Parathyroid adenoma (tissue), 2 donors: ENCODE data around the gene TMEM255B.

Source experiments
- H2AFZ ChIP-seq: fragments of 300-600 bp; sonication (generic); one replicate; pipeline ENCODE4 v1.7.0; 2017; ENCODE audit warnings: antibody characterized with exemption, mild to moderate bottlenecking
- H3K27ac ChIP-seq: fragments of 300-600 bp; sonication (generic); one replicate; pipeline ENCODE4 v1.7.0; 2017
- H3K27me3 ChIP-seq: fragments of 300-600 bp; sonication (generic); one replicate; pipeline ENCODE4 v1.7.0; 2017; ENCODE audit warnings: low read length; ENCODE audit not compliant: control insufficient read depth, insufficient read depth
- H3K36me3 ChIP-seq: fragments of 300-600 bp; sonication (generic); one replicate; pipeline ENCODE4 v1.7.0; 2017; ENCODE audit warnings: low read length; ENCODE audit not compliant: control insufficient read depth, insufficient read depth
- H3K4me1 ChIP-seq: fragments of 300-600 bp; sonication (generic); one replicate; pipeline ENCODE4 v1.7.0; 2017; ENCODE audit warnings: control low read depth
- H3K4me2 ChIP-seq: fragments of 300-600 bp; sonication (generic); one replicate; pipeline ENCODE4 v1.7.0; 2017; ENCODE audit warnings: low read length
- H3K4me3 ChIP-seq: fragments of 300-600 bp; sonication (generic); one replicate; pipeline ENCODE4 v1.7.0; 2017; ENCODE audit warnings: low read depth, low read length
- H3K79me2 ChIP-seq: fragments of 300-600 bp; sonication (generic); one replicate; pipeline ENCODE4 v1.7.0; 2017; ENCODE audit warnings: control low read depth
- H3K9ac ChIP-seq: fragments of 300-600 bp; sonication (generic); one replicate; pipeline ENCODE4 v1.7.0; 2017; ENCODE audit warnings: mild to moderate bottlenecking
- H3K9me3 ChIP-seq: fragments of 300-600 bp; sonication (generic); one replicate; pipeline ENCODE4 v1.7.0; 2017; ENCODE audit warnings: low read length; ENCODE audit not compliant: control insufficient read depth
- CTCF ChIP-seq: fragments of 300-600 bp; sonication (generic); IDR thresholded peaks from one replicate; pipeline ENCODE4 v1.7.0; 2017; ENCODE audit warnings: antibody characterized with exemption, mild to moderate bottlenecking
- donor health status: primary hyperparathyroidism.

TMEM255B gene

GRCh38 chr13:113849546-113849945 is 90.5 kb downstream of the TMEM255B start:
- no peaks in the 10 kb centered on the region for H3K9me3 ChIP-seq
- no peak overlapping the region for H3K4me2 ChIP-seq
- H3K79me2 ChIP-seq, result peaks cover 23% of the 10 kb centered on the region
- no peak overlapping the region for H2AFZ ChIP-seq
- H3K27me3 ChIP-seq, result no peaks in the 10 kb centered on the region
- no peaks in the 10 kb centered on the region for H3K36me3 ChIP-seq
- H3K4me3 ChIP-seq, result no peak overlapping the region
- H3K27ac ChIP-seq, result no peak overlapping the region
- no peaks in the 10 kb centered on the region for H3K4me1 ChIP-seq
- TF ChIP-seq CTCF, result no peak
- no peak overlapping the region for H3K9ac ChIP-seq

GRCh38 chr13:113849981-113850721 is 91.1 kb downstream of the TMEM255B start:
- TF ChIP-seq CTCF, result no peak
- Histone ChIP-seq H3K9ac (no peak overlapping the region), H3K4me1 (no peaks in the 10 kb centered on the region), H3K4me2 (no peak overlapping the region), H3K27me3 (no peaks in the 10 kb centered on the region), H2AFZ (no peak overlapping the region), H3K4me3 (no peak overlapping the region), H3K36me3 (no peaks in the 10 kb centered on the region), H3K9me3 (no peaks in the 10 kb centered on the region), H3K27ac (no peak overlapping the region), H3K79me2 (peaks cover 20% of the 10 kb centered on the region)

- no peaks in the 10 kb centered on the region for H3K9me3 ChIP-seq
- H3K4me1 ChIP-seq, result no peaks in the 10 kb centered on the region
- H3K27me3 ChIP-seq, result no peaks in the 10 kb centered on the region
- H3K27ac ChIP-seq, result no peak overlapping the region
- H3K79me2 ChIP-seq, result peaks cover 20% of the 10 kb centered on the region
- H3K4me3 ChIP-seq, result no peak overlapping the region
- no peak overlapping the region for H2AFZ ChIP-seq
- no peak for TF ChIP-seq CTCF
- no peak overlapping the region for H3K9ac ChIP-seq
- no peak overlapping the region for H3K4me2 ChIP-seq
- no peaks in the 10 kb centered on the region for H3K36me3 ChIP-seq
These were observed 91.9 kb downstream of the TMEM255B start for GRCh38 chr13:113850722-113851479.

GRCh38 chr13:113851480-113851803 is 92.4 kb downstream of the TMEM255B start:
- Histone ChIP-seq H3K4me3 (no peak overlapping the region), H3K9me3 (no peaks in the 10 kb centered on the region), H3K9ac (no peak overlapping the region), H3K4me1 (no peaks in the 10 kb centered on the region), H3K79me2 (peaks cover 20% of the 10 kb centered on the region), H3K36me3 (no peaks in the 10 kb centered on the region), H3K4me2 (no peak overlapping the region), H3K27me3 (no peaks in the 10 kb centered on the region), H2AFZ (no peak overlapping the region), H3K27ac (no peak overlapping the region)
- no peak for TF ChIP-seq CTCF
